ENCODE results near the gene MINK1. TPM values are rescaled to one million over a fixed set of nuclear protein-coding genes. Genes with fewer than 3 reads are reported as not detected.
A peak's percentile ranks its signal among the peaks of the same experiment; 100 is the strongest.

MINK1 gene
- total and polyA plus RNA-seq, 7 donors, result 8.9 to 23.8 (median 19.2) TPM

DNA sequence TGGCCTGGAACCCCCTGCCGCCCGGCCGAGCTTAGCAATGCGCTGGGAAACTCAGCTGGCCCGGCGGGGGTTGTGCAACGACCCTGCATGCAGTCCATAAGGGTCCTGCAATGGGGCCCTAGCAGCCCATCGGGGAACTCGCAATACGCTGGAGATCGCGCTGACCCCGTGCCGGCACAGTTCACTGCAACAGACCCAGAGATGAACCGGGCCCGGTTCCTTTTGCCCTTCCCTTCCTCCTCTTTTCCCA is 106.3 kb downstream of the MINK1 start:
- no peaks in the 10 kb centered on the region for H3K27me3 ChIP-seq (ENCODE audit: insufficient read depth in 3 of 3, low read length in 2 of 3)
- H3K4me3 ChIP-seq, result peak overlapping the region; percentile 80
- peak overlapping the region; percentile 95 for H3K27ac ChIP-seq
- ATAC-seq (peak in 3 of 4 donors; percentile 5 to 11 (median 6)), DNase-seq (peak in 1 of 2 donors; percentile 57)
- H3K36me3 ChIP-seq (ENCODE audit: insufficient read depth in 1 of 2, low read depth in 1 of 2), result peaks cover 0 to 56% of the 10 kb centered on the region in 2 donors
- intact Hi-C loops (cut with DNase I), result loop anchor here (5.0 kb wide), 2 partner anchors 43 to 138 kb away; partner anchors contain the start of gene ZFP3 (in 1 of the 2)
- peaks cover 41% of the 10 kb centered on the region for H3K4me1 ChIP-seq
- 0 to 1% (median 0%) methylated on average over 16 of the region's 16 CpGs for WGBS, 3 donors
- no peak for TF ChIP-seq CTCF (IDR thresholded peaks at IDR 0.05)
- H3K9me3 ChIP-seq, result no peaks in the 10 kb centered on the region

DNA sequence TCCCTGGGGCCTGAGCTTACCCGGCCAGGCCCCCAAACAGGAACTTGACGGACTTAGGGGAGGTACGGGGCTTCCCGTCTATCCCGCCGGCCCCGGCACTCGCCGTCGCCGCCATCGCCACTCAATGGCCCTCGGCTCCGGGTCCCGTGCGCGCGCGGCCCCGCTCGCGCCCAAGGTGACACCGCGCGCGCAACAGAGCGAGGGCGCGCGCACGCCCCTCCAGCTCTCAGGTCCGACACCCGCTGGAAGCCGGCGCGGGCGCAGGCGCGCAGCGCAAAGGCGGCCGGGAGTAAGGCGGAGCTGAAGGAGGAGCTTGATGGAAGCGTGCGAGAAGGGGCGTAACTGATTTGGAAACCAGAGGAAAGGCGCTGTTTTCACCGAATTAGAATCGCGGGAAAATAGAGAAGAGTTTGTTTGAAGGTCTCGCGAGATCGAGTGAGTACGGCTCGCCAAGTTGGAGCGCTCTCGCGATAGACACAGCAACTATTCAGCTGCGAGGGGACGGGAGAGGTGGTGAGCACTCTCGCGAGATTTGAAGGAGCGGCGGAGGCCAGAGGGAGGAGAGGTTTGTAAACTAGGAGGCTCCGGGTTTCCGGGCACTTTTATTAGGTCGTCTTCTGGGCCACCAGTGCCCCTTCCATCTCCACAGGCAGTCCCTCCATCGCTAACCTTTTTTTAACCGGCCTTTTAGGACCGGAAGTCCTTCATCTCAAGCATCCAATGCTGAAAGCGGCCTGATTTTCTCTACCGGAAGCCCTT is 106.8 kb downstream of the MINK1 start, which contains the start of the genes RNF167 and SLC25A11:
Gene RNF167, plus strand, starts transcription at position 473 of the 759 bp plus-strand sequence. CDS start 642 bp downstream, outside the sequence.
Gene SLC25A11, minus strand, starts transcription at position 251 of the 759 bp plus-strand sequence. Its CDS starts 136 bp downstream, at position 115.
- Histone ChIP-seq H3K27me3 (ENCODE audit: insufficient read depth in 3 of 3, low read length in 2 of 3) (no peaks in the 10 kb centered on the region), H3K9me3 (no peaks in the 10 kb centered on the region), H3K27ac (peak within 1 kb of the TSS; percentile 95), H3K4me1 (peaks cover 45% of the 10 kb centered on the region), H3K4me3 (peak within 1 kb of the TSS; percentile 80), H3K36me3 (ENCODE audit: insufficient read depth in 1 of 2, low read depth in 1 of 2) (peaks cover 0 to 61% of the 10 kb centered on the region in 2 donors)
- intact Hi-C loops (cut with DNase I), result loop anchor here (5.0 kb wide), 5 partner anchors 33 to 137 kb away; partner anchors contain the start of genes CAMTA2 (in 1 of the 2), INCA1 (in 1 of the 2), KIF1C (in 1 of the 2) and ZFP3 (in 1 of the 2)
- peak; percentile 95 to 97 for DNase-seq
- peak; percentile 90 to 92 (median 91) for ATAC-seq
- no peak for TF ChIP-seq CTCF (IDR thresholded peaks at IDR 0.05)
- WGBS, 3 donors, result 0% methylated on average over 67 to 72 of the region's 72 CpGs

DNA sequence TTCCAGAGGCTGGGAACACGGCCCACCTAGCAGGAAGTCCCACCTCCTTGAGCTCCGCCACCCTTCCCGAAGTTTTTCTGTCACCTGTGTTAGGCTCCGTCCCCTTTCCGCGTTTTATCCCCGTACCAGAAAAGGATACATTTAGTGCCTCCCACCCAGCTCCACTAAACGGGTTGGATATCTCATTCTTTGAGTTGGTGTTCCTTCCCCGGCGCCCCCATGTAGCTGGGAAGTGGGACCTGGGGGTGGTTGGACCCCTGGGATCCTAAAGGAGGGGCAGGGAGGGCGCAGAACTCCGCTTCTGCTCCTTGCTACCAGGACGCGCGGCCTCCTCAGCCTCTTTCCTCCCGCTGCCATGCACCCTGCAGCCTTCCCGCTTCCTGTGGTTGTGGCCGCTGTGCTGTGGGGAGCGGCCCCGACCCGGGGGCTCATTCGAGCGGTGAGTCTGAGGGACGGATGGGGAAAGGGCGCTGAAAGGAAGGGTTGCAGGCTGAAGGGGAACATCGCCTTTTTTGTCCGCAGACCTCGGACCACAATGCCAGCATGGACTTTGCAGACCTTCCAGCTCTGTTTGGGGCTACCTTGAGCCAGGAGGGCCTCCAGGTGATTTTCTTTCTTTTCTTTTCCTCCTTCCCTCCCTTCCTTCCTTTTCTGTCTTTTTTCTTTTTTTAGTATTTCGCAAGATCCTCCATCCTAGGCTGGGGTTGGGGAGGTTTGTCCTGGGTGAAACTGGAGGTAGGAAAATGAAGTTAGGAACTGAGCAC is 107.6 kb downstream of the MINK1 start:
- Histone ChIP-seq H3K27me3 (ENCODE audit: insufficient read depth in 3 of 3, low read length in 2 of 3) (no peaks in the 10 kb centered on the region), H3K9me3 (no peaks in the 10 kb centered on the region), H3K4me3 (peak overlapping the region; percentile 80), H3K4me1 (peaks cover 52% of the 10 kb centered on the region), H3K36me3 (ENCODE audit: insufficient read depth in 1 of 2, low read depth in 1 of 2) (peaks cover 0 to 66% of the 10 kb centered on the region in 2 donors), H3K27ac (peak overlapping the region; percentile 95)
- DNase-seq (peak; percentile 61 to 74), ATAC-seq (peak; percentile 66 to 80 (median 71))
- TF ChIP-seq CTCF (IDR thresholded peaks at IDR 0.05), result no peak
- WGBS, 3 donors, result 2% methylated on average over 27 to 29 of the region's 29 CpGs
- intact Hi-C loops (cut with DNase I), result loop anchor here (5.0 kb wide), 3 partner anchors 33 to 57 kb away; partner anchors contain the start of genes CAMTA2 (in 1 of the 2), INCA1 (in 1 of the 2) and KIF1C (in 1 of the 2)

GRCh38 chr17:4941319-4941610 is 108.1 kb downstream of the MINK1 start:
- DNase-seq (no peak), ATAC-seq (no peak)
- Histone ChIP-seq H3K36me3 (ENCODE audit: insufficient read depth in 1 of 2, low read depth in 1 of 2) (peaks cover 0 to 67% of the 10 kb centered on the region in 2 donors), H3K4me1 (peaks cover 52% of the 10 kb centered on the region), H3K9me3 (no peaks in the 10 kb centered on the region), H3K27ac (peak overlapping the region; percentile 95), H3K27me3 (ENCODE audit: insufficient read depth in 3 of 3, low read length in 2 of 3) (no peaks in the 10 kb centered on the region), H3K4me3 (peak overlapping the region; percentile 80)
- WGBS, 3 donors, result 50 to 60% (median 55%) methylated on average over 4 of the region's 4 CpGs
- intact Hi-C loops (cut with DNase I), result loop anchor here (5.0 kb wide), 3 partner anchors 34 to 56 kb away; partner anchors contain the start of genes CAMTA2 (in 1 of the 2), INCA1 (in 1 of the 2) and KIF1C (in 1 of the 2)
- TF ChIP-seq CTCF (IDR thresholded peaks at IDR 0.05), result no peak

All from psoas muscle (tissue), 8 donors.